HepG2 (cell line): ENCODE data around the gene DGKB. TPM values are rescaled to one million over a fixed set of nuclear protein-coding genes. Genes with fewer than 3 reads are reported as not detected.

ENCODE experiments used
- ATAC-seq: fragments of 200-7000 bp; cut with Tn5 transposase; 3 replicates; pipeline ENCODE4 v1.9.1; 2020; ENCODE audit warnings: mild to moderate bottlenecking, moderate library complexity
- BruUV-seq: library from RNA; stranded (reverse); fragments of 400-500 nt; replicated peaks from 2 replicates; lab custom pipeline; 2021; lab: Mats Ljungman, UMichigan
- CTCF ChIA-PET: fragments of 300-600 bp; formaldehyde crosslinking; extraction: SDS; loops from one replicate; lab custom pipeline; 2021; ENCODE audit warnings: low total read pairs, inconsistent platforms, low intra/inter-chr PET ratio; lab: Yijun Ruan, JAX
- POLR2A ChIA-PET: fragments of 350-600 bp; sonication (Branson Sonifier 250); formaldehyde crosslinking; loops from one replicate; lab custom pipeline; 2020; ENCODE audit warnings: antibody characterized with exemption, inconsistent platforms; lab: Yijun Ruan, JAX
- DNase-seq: peaks from one replicate; pipeline ENCODE4 v3.0.0-alpha.2; 2015; ENCODE audit warnings: low spot score
- FAIRE-seq: peaks from 3 replicates; lab custom pipeline; 2011; peaks lifted over from hg19 to GRCh38; lab: Jason Lieb, UNC
- H2AFZ ChIP-seq: one replicate; pipeline ENCODE4 v1.6.1; 2011; ENCODE audit warnings: low read length, inconsistent platforms
- H3K27ac ChIP-seq: fragments of 300-600 bp; 3 replicates; pipeline ENCODE4 v1.8.0; 2011; ENCODE audit warnings: mixed run types, mild to moderate bottlenecking, mixed read lengths, low read length, inconsistent platforms; ENCODE audit not compliant: insufficient read depth; ENCODE audit errors: extremely low read length
- H3K27me3 ChIP-seq, 2 experiments: fragments of 200-600 bp in 1 of 2; 2 replicates in 1 of 2; 3 replicates in 1 of 2; pipeline versions ENCODE4 v1.6.0 to v1.8.0; 2011; ENCODE audit warnings: low read length in 2 of 2, mild to moderate bottlenecking in 2 of 2, moderate library complexity in 2 of 2, inconsistent platforms in 1 of 2; ENCODE audit not compliant: insufficient read depth in 2 of 2, control insufficient read depth in 1 of 2
- H3K36me3 ChIP-seq, 2 experiments: fragments of 200-600 bp in 1 of 2; replicated peaks in 1 of 2; 2 replicates in 1 of 2; 3 replicates in 1 of 2; pipeline versions ENCODE4 v1.5.1 to v1.8.0; 2011; ENCODE audit warnings: low read length in 2 of 2, inconsistent platforms in 1 of 2; ENCODE audit not compliant: insufficient read depth in 2 of 2, control insufficient read depth in 1 of 2
- H3K4me1 ChIP-seq: 2 replicates; pipeline ENCODE4 v1.5.1; 2012; ENCODE audit warnings: low read length, inconsistent platforms; ENCODE audit not compliant: insufficient read depth
- H3K4me2 ChIP-seq: 2 replicates; pipeline ENCODE4 v1.6.0; 2011; ENCODE audit warnings: low read depth, low read length, inconsistent platforms
- H3K4me3 ChIP-seq, 3 experiments: fragments of 200-600 bp in 1 of 3; sonication (generic), shearing (Covaris generic) in 1 of 3; replicated peaks in 1 of 3; 2 replicates each; pipeline ENCODE4 v1.5.1; 2011 to 2016; ENCODE audit warnings: low read length in 3 of 3, inconsistent platforms in 2 of 3, low read depth in 2 of 3, mild to moderate bottlenecking in 2 of 3, control low read depth in 1 of 3, mixed read lengths in 1 of 3; ENCODE audit not compliant: insufficient read depth in 1 of 3
- H3K79me2 ChIP-seq: one replicate; pipeline ENCODE4 v1.6.1; 2011; ENCODE audit warnings: low read length, inconsistent platforms; ENCODE audit not compliant: insufficient read depth
- H3K9ac ChIP-seq: 2 replicates; pipeline ENCODE4 v1.6.0; 2011; ENCODE audit warnings: mild to moderate bottlenecking, low read depth, low read length, inconsistent platforms; ENCODE audit not compliant: insufficient read depth
- H3K9me3 ChIP-seq: 2 replicates; pipeline ENCODE4 v1.5.1; 2012; ENCODE audit warnings: mild to moderate bottlenecking, low read length
- H4K20me1 ChIP-seq: 2 replicates; pipeline ENCODE4 v1.6.0; 2011; ENCODE audit warnings: inconsistent platforms, mild to moderate bottlenecking, low read length, moderate library complexity; ENCODE audit not compliant: insufficient read depth
- CHCHD3 ChIP-seq: sonication (generic); formaldehyde crosslinking; IDR thresholded peaks from 2 replicates; pipeline ENCODE4 v1.8.0; 2022; ENCODE audit warnings: mild to moderate bottlenecking, missing genetic modification reagents, moderate library complexity
- GATA4 ChIP-seq: sonication (generic); IDR thresholded peaks from 2 replicates; pipeline ENCODE4 v1.6.1; 2016; ENCODE audit warnings: antibody characterized with exemption, low read depth, borderline replicate concordance
- GPBP1L1 ChIP-seq: sonication (generic); formaldehyde crosslinking; IDR thresholded peaks from 2 replicates; pipeline ENCODE4 v1.5.0; 2020; ENCODE audit warnings: mild to moderate bottlenecking, missing genetic modification reagents
- HHEX ChIP-seq: IDR thresholded peaks from 2 replicates; pipeline ENCODE4 v1.6.1; 2016; ENCODE audit warnings: control low read depth
- KMT2A ChIP-seq: sonication (generic); formaldehyde crosslinking; IDR thresholded peaks from 2 replicates; pipeline ENCODE4 v1.4.0; 2020; ENCODE audit warnings: missing genetic modification reagents
- NFIB ChIP-seq: sonication (generic); formaldehyde crosslinking; IDR thresholded peaks from 2 replicates; pipeline ENCODE4 v1.9.0; 2021; ENCODE audit warnings: missing genetic modification reagents, mild to moderate bottlenecking, borderline replicate concordance
- NR3C1 ChIP-seq: sonication (generic); formaldehyde crosslinking; IDR thresholded peaks from 2 replicates; pipeline ENCODE4 v1.4.0; 2020; ENCODE audit warnings: missing genetic modification reagents
- RARG ChIP-seq: sonication (generic); formaldehyde crosslinking; IDR thresholded peaks from 2 replicates; pipeline ENCODE4 v1.4.0; 2020; ENCODE audit warnings: low read depth, mild to moderate bottlenecking, missing genetic modification reagents
- RFXAP ChIP-seq: sonication (generic); formaldehyde crosslinking; IDR thresholded peaks from 2 replicates; pipeline ENCODE4 v1.4.0; 2020; ENCODE audit warnings: missing genetic modification reagents, borderline replicate concordance
- TOE1 ChIP-seq: sonication (generic); formaldehyde crosslinking; IDR thresholded peaks from 2 replicates; pipeline ENCODE4 v1.4.0; 2020; ENCODE audit warnings: mild to moderate bottlenecking, missing genetic modification reagents
- ZNF263 ChIP-seq: sonication (generic); formaldehyde crosslinking; IDR thresholded peaks from 2 replicates; pipeline ENCODE4 v1.4.0; 2020; ENCODE audit warnings: missing genetic modification reagents
- ZNF710 ChIP-seq: sonication (generic); formaldehyde crosslinking; IDR thresholded peaks from 2 replicates; pipeline ENCODE4 v1.5.0; 2020; ENCODE audit warnings: mild to moderate bottlenecking, missing genetic modification reagents, borderline replicate concordance
- ZNF747 ChIP-seq: sonication (generic); formaldehyde crosslinking; IDR thresholded peaks from 2 replicates; pipeline ENCODE4 v1.8.1; 2023; ENCODE audit warnings: missing genetic modification reagents, mild to moderate bottlenecking, borderline replicate concordance
- WGBS: methylation state at CpG from one replicate; pipeline ENCODE4 v1.1.6; 2017; ENCODE audit warnings: low lambda C conversion rate; 5-methylcytosine and 5-hydroxymethylcytosine counted together
- in situ Hi-C: cut with HindIII; loops from 2 replicates; pipeline ENCODE4 v1.10.0; 2017; ENCODE audit warnings: low pct_unique_long_range_greater_than_20kb; ENCODE audit not compliant: extremely low pct_ligation_motif_present
- intact Hi-C: fragments of 100-400 bp; cut with micrococcal nuclease; formaldehyde crosslinking; loops from one replicate; pipeline ENCODE4 v1.10.0; 2022; ENCODE audit not compliant: unreplicated experiment
- polyA plus RNA-seq, 8 experiments: library from polyadenylated mRNA; depleted of rRNA in 3 of 8; stranded (reverse) in 7 of 8; unstranded in 1 of 8; fragments of >200 nt; fragmentation: Illumina TruSeq in 4 of 8; extraction: Trizol in 4 of 8; gene quantifications; 2 replicates each; pipeline versions ENCODE4 v1.2.1 to v1.2.3, GENCODE V29; 2011 to 2016; ENCODE audit warnings: low read depth in 4 of 8, missing spikeins in 1 of 8, mixed read lengths in 1 of 8; ENCODE audit not compliant: insufficient read depth in 1 of 8
- total RNA-seq, 5 experiments: library from RNA; depleted of rRNA; stranded (reverse); fragments of >200 nt; fragmentation: Illumina TruSeq; extraction: Trizol; gene quantifications; 2 replicates each; pipeline ENCODE4 v1.2.3, GENCODE V29; 2016; ENCODE audit warnings: low read depth in 1 of 5
- TF ChIP-seq, protein P1 (sequence below): sonication (generic); formaldehyde crosslinking; IDR thresholded peaks from 2 replicates; pipeline ENCODE4 v1.5.1; 2020; ENCODE audit warnings: missing genetic modification reagents, mild to moderate bottlenecking, borderline replicate concordance

The DGKB gene
- total and polyA plus RNA-seq, 2 of the 13 experiments (the other 11 are each of a cell fraction or from before 2014, with no cell fraction given): not detected

DNA sequence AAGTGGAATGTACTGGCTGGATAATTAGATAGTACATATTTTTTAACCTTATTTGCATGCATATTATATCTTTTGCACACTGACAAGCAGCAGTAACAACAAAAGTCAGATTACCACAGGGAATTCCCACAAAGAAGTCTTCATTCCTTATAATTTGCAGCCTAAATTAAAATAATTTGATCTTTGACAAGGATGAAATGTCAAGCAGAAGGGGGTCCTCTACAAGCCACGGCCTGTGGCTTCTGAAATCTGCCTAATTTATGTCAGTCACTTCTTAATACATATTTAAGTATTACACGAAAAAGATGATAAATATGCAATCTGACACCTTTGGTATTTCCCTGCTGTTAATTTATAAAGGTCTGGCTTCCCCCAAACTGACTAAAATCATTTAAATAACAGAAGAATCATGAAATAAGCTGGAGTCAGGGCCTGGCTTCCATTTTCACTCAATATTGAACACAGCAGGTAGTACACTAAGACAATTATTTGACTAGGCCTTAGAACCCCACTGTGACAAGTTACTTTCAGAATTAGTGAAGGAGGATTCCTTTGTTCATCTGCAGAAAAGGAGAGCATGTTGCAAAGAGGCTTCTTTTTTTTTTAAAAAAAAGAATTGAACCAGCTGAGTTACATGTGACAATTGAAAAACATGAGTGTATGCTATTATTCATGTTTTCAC, 562.0 kb downstream of the DGKB start:
- Histone ChIP-seq H3K4me3 (no peak overlapping the region), H3K9me3 (peaks cover 82% of the 10 kb centered on the region), H2AFZ (no peak overlapping the region), H3K36me3 (no peaks in the 10 kb centered on the region), H3K4me1 (no peaks in the 10 kb centered on the region), H3K27ac (no peak overlapping the region), H3K9ac (no peak overlapping the region), H3K79me2 (no peaks in the 10 kb centered on the region), H3K27me3 (no peaks in the 10 kb centered on the region), H4K20me1 (no peaks in the 10 kb centered on the region), H3K4me2 (no peak overlapping the region)
- no peak for ATAC-seq
- 0% methylated on average over 2 of the region's 2 CpGs for WGBS
- intact Hi-C loops: no loop called here
- POLR2A ChIA-PET: no interaction called here
- no peak for TF ChIP-seq NFIB (CRISPR knock-in tag)
- no peak for TF ChIP-seq GATA4
- no peak for TF ChIP-seq RFXAP (CRISPR knock-in tag)
- TF ChIP-seq ZNF747 (CRISPR knock-in tag): no peak
- TF ChIP-seq KMT2A: no peak
- no peak for TF ChIP-seq RARG (CRISPR knock-in tag)
- no peak for TF ChIP-seq HHEX (CRISPR knock-in tag)
- no peak for TF ChIP-seq ZNF263 (CRISPR knock-in tag)
- TF ChIP-seq, protein P1, sequence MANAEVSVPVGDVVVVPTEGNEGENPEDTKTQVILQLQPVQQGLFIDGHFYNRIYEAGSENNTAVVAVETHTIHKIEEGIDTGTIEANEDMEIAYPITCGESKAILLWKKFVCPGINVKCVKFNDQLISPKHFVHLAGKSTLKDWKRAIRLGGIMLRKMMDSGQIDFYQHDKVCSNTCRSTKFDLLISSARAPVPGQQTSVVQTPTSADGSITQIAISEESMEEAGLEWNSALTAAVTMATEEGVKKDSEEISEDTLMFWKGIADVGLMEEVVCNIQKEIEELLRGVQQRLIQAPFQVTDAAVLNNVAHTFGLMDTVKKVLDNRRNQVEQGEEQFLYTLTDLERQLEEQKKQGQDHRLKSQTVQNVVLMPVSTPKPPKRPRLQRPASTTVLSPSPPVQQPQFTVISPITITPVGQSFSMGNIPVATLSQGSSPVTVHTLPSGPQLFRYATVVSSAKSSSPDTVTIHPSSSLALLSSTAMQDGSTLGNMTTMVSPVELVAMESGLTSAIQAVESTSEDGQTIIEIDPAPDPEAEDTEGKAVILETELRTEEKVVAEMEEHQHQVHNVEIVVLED (CRISPR knock-in tag): no peak
- TF ChIP-seq GPBP1L1 (CRISPR knock-in tag): no peak
- no peak for TF ChIP-seq CHCHD3 (CRISPR knock-in tag)
- TF ChIP-seq NR3C1: no peak
- TF ChIP-seq TOE1 (CRISPR knock-in tag): no peak
- no peak for TF ChIP-seq ZNF710 (CRISPR knock-in tag)
- FAIRE-seq: no peak
- no peak for DNase-seq
- no TSS peak for BruUV-seq
- CTCF ChIA-PET: no interaction called here
- in situ Hi-C loops: no loop called here
